Pancreas (tissue), 10 donors: ENCODE measurements around the gene CIB4. TPM values are rescaled to one million over a fixed set of nuclear protein-coding genes. Genes with fewer than 3 reads are reported as not detected.

Experiments used
- ATAC-seq, 4 donors: fragments of 200-7000 bp; cut with Tn5 transposase; one replicate each; pipeline versions ENCODE4 v1.8.0 to v1.9.1; 2020; ENCODE audit warnings: mild to moderate bottlenecking in 4 of 4, moderate library complexity in 4 of 4
- DNase-seq, 6 donors: peaks; one replicate each; pipeline ENCODE4 v3.0.0-alpha.2; 2020
- FAIRE-seq: peaks from 2 replicates; lab custom pipeline; 2012; peaks lifted over from hg19 to GRCh38; lab: Jason Lieb, UNC
- H3K27ac ChIP-seq, 4 donors: fragments of 200-600 bp; sonication (generic); 1 replicate in 3 of 4; 2 replicates in 1 of 4; pipeline versions ENCODE4 v1.5.0 to v1.8.0; 2020
- H3K27me3 ChIP-seq, 4 donors: fragments of 200-600 bp; one replicate each; pipeline ENCODE4 v1.8.0; 2021
- H3K36me3 ChIP-seq, 3 donors: fragments of 200-600 bp; sonication (generic) in 1 of 3; one replicate each; pipeline versions ENCODE4 v1.5.0 to v1.8.0; 2020 to 2021
- H3K4me1 ChIP-seq, 3 donors: fragments of 200-600 bp; one replicate each; pipeline ENCODE4 v1.8.0; 2021
- H3K4me3 ChIP-seq, 4 donors: fragments of 200-600 bp; sonication (generic) in 2 of 4; one replicate each; pipeline versions ENCODE4 v1.5.0 to v1.8.0; 2020 to 2021
- H3K9me3 ChIP-seq, 4 donors: fragments of 200-600 bp; one replicate each; pipeline ENCODE4 v1.8.0; 2021
- CTCF ChIP-seq, 4 donors: fragments of 200-600 bp; sonication (generic) in 3 of 4; IDR thresholded peaks; one replicate each; pipeline versions ENCODE4 v1.5.0 to v1.8.0; 2021; ENCODE audit warnings: antibody characterized with exemption in 4 of 4
- WGBS, 2 donors: extraction: QIAGEN DNeasy Blood & Tissue Kit; methylation state at CpG; one replicate each; pipeline ENCODE4 v1.1.7; 2013; 5-methylcytosine and 5-hydroxymethylcytosine counted together
- intact Hi-C, 3 donors: fragments of 100-400 bp; cut with DNase I; formaldehyde crosslinking; loops; one replicate each; pipeline versions ENCODE4 v1.11.1 to v1.14.2; 2022
- polyA plus RNA-seq, 2 donors: library from polyadenylated mRNA; stranded (reverse); fragments of 200-250 nt; gene quantifications; one replicate each; pipeline ENCODE4 v1.2.3, GENCODE V29; 2013
- total RNA-seq, 6 donors: library from RNA; stranded (reverse); fragmentation: NEBNext Ultra II Directional in 4 of 6; extraction: Animal tissue kit (Norgen Biotek cat#: 25700) in 4 of 6; gene quantifications; one replicate each; pipeline versions ENCODE4 v1.2.1 to v1.2.4, GENCODE V29; 2021 to 2023
- donor health status: healthy with polysubstance abuse.
- donor health status: DM: no; HTN: no; CAD: no; lungs with moderate emphysema.
- donor health status: DM: no; HTN: no; CAD: no.
- donor health status: control.
- donor health status: control.
- donor health status: Bipolar disorder and iron deficiency.
- donor health status: DM: yes; HTN: yes; CAD: no.
- donor health status: DM: no; HTN: no; CAD: no.
- donor health status: DM: no; HTN: no; CAD: no.
- donor health status: DM: yes; HTN: yes; CAD: no.

The CIB4 gene
- total and polyA plus RNA-seq, 8 donors: 0.19 to 0.62 (median 0.31) TPM; not detected in 3

- intact Hi-C loops: loop anchor here in 2 of 3 donors (5.0 kb wide), 1 partner anchor 136 kb away; no protein-coding TSS in a partner anchor
- Histone ChIP-seq H3K4me1 (peaks cover 10 to 33% (median 17%) of the 10 kb centered on the region in 3 donors), H3K27me3 (no peaks in the 10 kb centered on the region), H3K9me3 (no peaks in the 10 kb centered on the region), H3K4me3 (no peak overlapping the region), H3K27ac (peak overlapping the region in 3 of 4 donors; percentile 4 to 39 (median 12)), H3K36me3 (no peaks in the 10 kb centered on the region)
- 80 to 81% methylated on average over 18 of the region's 18 CpGs for whole genome bisulfite sequencing, 2 donors
- FAIRE-seq: no peak
- DNase-seq: no peak
- ATAC-seq: no peak
- no peak for TF ChIP-seq CTCF (IDR thresholded peaks at IDR 0.05)
Observed at GRCh38 chr2:26605999-26606846, 34.9 kb downstream of the CIB4 start.

GRCh38 chr2:26605195-26605998, 35.8 kb downstream of the CIB4 start:
- ATAC-seq: peak; percentile 44 to 77 (median 73)
- peak in 2 of 6 donors; percentile 26 to 56 for DNase-seq
- H3K4me1 ChIP-seq: peaks cover 4 to 26% (median 15%) of the 10 kb centered on the region in 3 donors
- intact Hi-C loops: loop anchor here in 2 of 3 donors (5.0 kb wide), 1 partner anchor 137 kb away; no protein-coding TSS in a partner anchor
- peak; percentile 62 to 74 (median 71) for TF ChIP-seq CTCF (IDR thresholded peaks at IDR 0.05)
- no peaks in the 10 kb centered on the region for H3K36me3 ChIP-seq
- H3K27ac ChIP-seq: no peak overlapping the region
- H3K4me3 ChIP-seq: no peak overlapping the region
- WGBS, 2 donors: 25 to 29% methylated on average over 13 of the region's 13 CpGs
- H3K9me3 ChIP-seq: no peaks in the 10 kb centered on the region
- FAIRE-seq: no peak
- no peaks in the 10 kb centered on the region for H3K27me3 ChIP-seq

GRCh38 chr2:26602575-26602974, 38.6 kb downstream of the CIB4 start:
- Histone ChIP-seq H3K27ac (no peak overlapping the region), H3K4me3 (no peak overlapping the region), H3K9me3 (no peaks in the 10 kb centered on the region), H3K4me1 (peaks cover 0 to 16% (median 8%) of the 10 kb centered on the region in 3 donors), H3K36me3 (no peaks in the 10 kb centered on the region), H3K27me3 (no peaks in the 10 kb centered on the region)
- 66 to 76% methylated on average over 6 of the region's 6 CpGs for WGBS, 2 donors
- TF ChIP-seq CTCF (IDR thresholded peaks at IDR 0.05): no peak
- DNase-seq (no peak), ATAC-seq (no peak), FAIRE-seq (no peak)
- intact Hi-C loops: loop anchor here in 1 of 3 donors (5.0 kb wide), 1 partner anchor 145 kb away; no protein-coding TSS in a partner anchor

GRCh38 chr2:26599387-26599786, 41.8 kb downstream of the CIB4 start:
- Histone ChIP-seq H3K4me3 (no peak overlapping the region), H3K27me3 (no peaks in the 10 kb centered on the region), H3K27ac (no peak overlapping the region), H3K36me3 (no peaks in the 10 kb centered on the region), H3K4me1 (no peaks in the 10 kb centered on the region), H3K9me3 (no peaks in the 10 kb centered on the region)
- FAIRE-seq (no peak), ATAC-seq (no peak), DNase-seq (no peak)
- WGBS, 2 donors: 92 to 95% methylated on average over 2 of the region's 2 CpGs
- TF ChIP-seq CTCF (IDR thresholded peaks at IDR 0.05): no peak
- intact Hi-C loops: no loop called here
